Activated T-cell treated with anti-CD3 and anti-CD28 coated beads, Interleukin-2, amount 50 U/mL, for 72 hours (primary cell): ENCODE data around the gene SIPA1L3. TPM values are rescaled to one million over a fixed set of nuclear protein-coding genes. Genes with fewer than 3 reads are reported as not detected.

Source experiments
- ATAC-seq, 2 donors: fragments of 150-1000 bp; cut with Tn5 transposase; replicated peaks in 1 of 2; 2 replicates each; pipeline ENCODE4 v1.10.0; 2021; ENCODE audit warnings: moderate library complexity in 2 of 2, mild to moderate bottlenecking in 1 of 2
- DNase-seq, 2 donors: peaks; one replicate each; pipeline ENCODE4 v3.0.0; 2021 to 2022; ENCODE audit warnings: mixed read lengths in 1 of 2
- H3K27ac Mint-ChIP-seq: one replicate; pipeline ENCODE4 v1.8.0; 2022; ENCODE audit warnings: mild to moderate bottlenecking, moderate library complexity, mixed read lengths
- H3K27me3 Mint-ChIP-seq: one replicate; pipeline ENCODE4 v1.8.0; 2022; ENCODE audit warnings: low read depth, mixed read lengths
- H3K36me3 Mint-ChIP-seq, 2 donors: one replicate each; pipeline ENCODE4 v1.8.0; 2022; ENCODE audit warnings: mixed read lengths in 2 of 2, mild to moderate bottlenecking in 1 of 2; ENCODE audit not compliant: insufficient read depth in 2 of 2
- H3K4me1 Mint-ChIP-seq: one replicate; pipeline ENCODE4 v1.8.0; 2022; ENCODE audit warnings: low read depth, mixed read lengths
- H3K4me3 Mint-ChIP-seq, 2 donors: one replicate each; pipeline ENCODE4 v1.8.0; 2022; ENCODE audit warnings: mild to moderate bottlenecking in 2 of 2, mixed read lengths in 2 of 2, moderate library complexity in 2 of 2
- H3K9me3 Mint-ChIP-seq, 2 donors: one replicate each; pipeline ENCODE4 v1.8.0; 2022; ENCODE audit warnings: mixed read lengths in 2 of 2
- total RNA-seq, 2 donors: library from RNA; stranded (reverse); gene quantifications; one replicate each; pipeline ENCODE4 v1.2.3, GENCODE V29; 2022

Gene SIPA1L3
- total RNA-seq, 2 donors from 2014 or later = 12.8 TPM

DNA sequence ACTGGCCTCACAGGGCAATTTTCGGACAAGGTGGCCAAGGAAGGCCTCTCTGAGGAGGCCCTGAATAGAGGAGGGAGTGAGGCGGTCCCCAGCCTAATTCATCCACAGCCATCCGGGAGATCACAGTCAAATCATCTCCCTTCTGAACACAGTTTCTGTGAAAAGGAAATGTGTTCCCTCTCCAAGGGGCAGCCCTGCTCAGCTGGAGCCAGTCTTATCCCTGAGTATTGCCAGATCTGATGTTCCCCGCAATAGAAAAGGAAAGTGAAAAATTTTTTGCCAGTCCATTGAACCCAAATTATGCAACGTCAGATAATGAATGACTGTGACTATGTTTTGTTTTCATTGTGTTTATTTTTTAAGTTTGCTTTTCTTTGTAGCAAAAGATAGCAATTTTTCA is 125.9 kb downstream of the SIPA1L3 start:
- peaks cover 0 to 2% of the 10 kb centered on the region in 2 donors for H3K36me3 Mint-ChIP-seq
- no peak for DNase-seq
- no peak for ATAC-seq
- H3K27ac Mint-ChIP-seq = no peak overlapping the region
- H3K4me1 Mint-ChIP-seq = peaks cover 6% of the 10 kb centered on the region
- no peaks in the 10 kb centered on the region for H3K9me3 Mint-ChIP-seq
- H3K27me3 Mint-ChIP-seq = no peaks in the 10 kb centered on the region
- H3K4me3 Mint-ChIP-seq = no peak overlapping the region

DNA sequence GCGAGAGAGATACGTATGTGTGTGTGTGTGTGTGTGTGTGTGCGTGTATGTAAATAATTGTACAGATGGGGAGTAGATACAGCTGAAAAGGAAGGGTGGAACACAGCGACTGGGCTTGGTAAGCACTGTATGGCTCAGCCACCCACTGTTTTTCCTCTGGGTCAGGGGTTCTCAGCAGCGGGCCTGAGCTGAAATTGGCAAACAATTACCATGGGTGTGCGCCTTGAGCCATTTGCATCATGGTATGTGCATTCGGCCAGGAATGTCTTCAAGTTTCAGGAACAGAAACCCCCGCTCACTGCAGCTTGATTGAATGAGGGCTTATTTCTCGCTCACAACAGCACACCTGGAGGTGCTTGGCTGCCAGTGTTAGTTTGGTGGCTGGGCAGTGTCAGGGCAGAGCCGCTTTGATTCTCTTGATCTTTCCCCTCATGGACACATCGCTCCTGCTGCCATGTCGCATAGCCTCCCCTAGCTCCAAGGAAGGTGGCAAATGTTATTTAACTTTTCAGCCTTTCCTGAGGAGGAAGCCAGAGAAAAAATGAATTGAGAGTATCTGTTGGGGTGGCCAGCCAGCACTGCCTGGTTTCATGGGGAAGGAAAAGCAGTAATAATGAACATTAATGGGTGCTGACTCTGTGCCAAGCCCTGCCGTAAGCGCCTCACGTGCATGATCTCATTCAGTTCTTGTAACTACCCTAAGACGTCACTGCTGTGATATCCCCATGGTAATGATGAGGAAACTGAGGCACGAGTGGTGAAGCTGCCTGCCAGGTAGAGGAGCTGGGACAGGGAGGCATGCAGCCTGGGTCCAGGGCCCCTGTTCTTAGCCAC is 126.9 kb downstream of the SIPA1L3 start:
- Mint-ChIP-seq H3K27ac (no peak overlapping the region), H3K9me3 (no peaks in the 10 kb centered on the region), H3K4me1 (peaks cover 6% of the 10 kb centered on the region), H3K36me3 (peaks cover 0 to 2% of the 10 kb centered on the region in 2 donors), H3K4me3 (no peak overlapping the region), H3K27me3 (no peaks in the 10 kb centered on the region)
- DNase-seq = no peak
- no peak for ATAC-seq

DNA sequence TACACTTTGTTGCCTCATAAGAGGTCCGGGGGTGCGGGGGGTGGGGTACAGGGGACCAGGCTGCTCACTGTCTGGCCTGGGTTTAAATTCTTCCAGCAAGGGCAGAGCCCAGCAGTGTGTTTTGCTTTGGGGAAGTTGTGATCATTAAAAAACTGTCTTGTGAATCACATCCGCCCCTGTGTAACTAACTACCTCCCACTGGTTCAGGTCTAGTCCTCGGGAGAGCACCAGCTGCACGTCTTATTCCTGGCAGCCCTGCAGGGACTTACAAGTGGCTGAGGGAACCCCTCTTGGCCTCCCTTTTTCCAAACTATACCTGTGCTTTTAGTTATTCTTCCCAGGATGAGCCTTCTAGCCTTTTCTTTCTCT is 127.5 kb downstream of the SIPA1L3 start:
- Mint-ChIP-seq H3K27me3 (no peaks in the 10 kb centered on the region), H3K4me1 (peaks cover 6% of the 10 kb centered on the region), H3K27ac (no peak overlapping the region), H3K9me3 (no peaks in the 10 kb centered on the region), H3K36me3 (peaks cover 0 to 2% of the 10 kb centered on the region in 2 donors), H3K4me3 (no peak overlapping the region)
- ATAC-seq = no peak
- DNase-seq = no peak

DNA sequence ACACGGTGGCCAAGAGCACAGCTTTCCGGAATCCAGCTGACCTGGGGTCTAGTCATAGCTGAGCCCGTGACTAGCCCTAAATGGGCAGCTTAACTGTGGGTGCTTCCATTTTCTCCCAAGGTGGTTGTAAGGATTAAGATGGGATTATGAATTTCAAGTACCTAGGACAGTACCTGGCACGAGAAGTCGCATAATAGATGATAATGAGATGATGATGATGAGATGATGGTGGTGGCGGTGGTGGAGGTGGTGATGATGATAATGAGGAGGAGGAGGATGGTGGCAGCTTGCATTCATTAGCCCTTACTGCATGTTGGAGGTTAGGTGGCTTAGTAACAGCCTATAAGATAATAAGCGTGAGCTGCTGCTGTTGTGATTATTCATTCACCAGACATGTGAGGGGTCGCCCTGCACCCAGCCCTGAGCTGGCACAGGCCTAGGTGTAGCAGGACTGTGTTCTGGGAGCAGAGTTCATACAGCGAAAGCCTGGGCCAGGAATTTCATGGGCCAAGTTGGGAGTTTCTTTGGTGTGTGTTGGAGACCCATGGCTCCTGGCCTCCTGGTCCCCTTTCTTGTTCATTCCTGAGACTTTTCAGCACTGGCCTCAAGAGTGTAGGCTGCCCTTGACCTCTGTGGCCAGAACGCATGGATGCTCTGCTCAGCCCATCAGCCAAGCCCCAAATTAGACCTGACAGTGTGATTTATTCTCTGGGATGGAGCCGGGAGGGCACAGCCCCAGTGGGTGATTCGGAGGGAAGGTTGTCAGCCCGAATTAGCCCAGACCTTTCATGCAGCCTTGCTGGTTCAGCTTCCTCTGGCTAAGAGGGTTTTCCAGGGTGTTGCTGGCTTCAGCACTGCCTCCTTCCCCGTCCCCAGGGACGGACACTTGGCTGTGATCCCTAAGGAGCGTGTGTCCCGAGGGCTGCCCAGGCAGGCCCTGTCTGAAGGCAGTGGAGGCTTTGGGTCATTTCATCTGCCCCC is 128.8 kb downstream of the SIPA1L3 start:
- no peaks in the 10 kb centered on the region for H3K27me3 Mint-ChIP-seq
- peaks cover 0 to 2% of the 10 kb centered on the region in 2 donors for H3K36me3 Mint-ChIP-seq
- ATAC-seq = no peak
- DNase-seq = no peak
- no peak overlapping the region for H3K4me3 Mint-ChIP-seq
- peaks cover 6% of the 10 kb centered on the region for H3K4me1 Mint-ChIP-seq
- H3K9me3 Mint-ChIP-seq = no peaks in the 10 kb centered on the region
- H3K27ac Mint-ChIP-seq = no peak overlapping the region

DNA sequence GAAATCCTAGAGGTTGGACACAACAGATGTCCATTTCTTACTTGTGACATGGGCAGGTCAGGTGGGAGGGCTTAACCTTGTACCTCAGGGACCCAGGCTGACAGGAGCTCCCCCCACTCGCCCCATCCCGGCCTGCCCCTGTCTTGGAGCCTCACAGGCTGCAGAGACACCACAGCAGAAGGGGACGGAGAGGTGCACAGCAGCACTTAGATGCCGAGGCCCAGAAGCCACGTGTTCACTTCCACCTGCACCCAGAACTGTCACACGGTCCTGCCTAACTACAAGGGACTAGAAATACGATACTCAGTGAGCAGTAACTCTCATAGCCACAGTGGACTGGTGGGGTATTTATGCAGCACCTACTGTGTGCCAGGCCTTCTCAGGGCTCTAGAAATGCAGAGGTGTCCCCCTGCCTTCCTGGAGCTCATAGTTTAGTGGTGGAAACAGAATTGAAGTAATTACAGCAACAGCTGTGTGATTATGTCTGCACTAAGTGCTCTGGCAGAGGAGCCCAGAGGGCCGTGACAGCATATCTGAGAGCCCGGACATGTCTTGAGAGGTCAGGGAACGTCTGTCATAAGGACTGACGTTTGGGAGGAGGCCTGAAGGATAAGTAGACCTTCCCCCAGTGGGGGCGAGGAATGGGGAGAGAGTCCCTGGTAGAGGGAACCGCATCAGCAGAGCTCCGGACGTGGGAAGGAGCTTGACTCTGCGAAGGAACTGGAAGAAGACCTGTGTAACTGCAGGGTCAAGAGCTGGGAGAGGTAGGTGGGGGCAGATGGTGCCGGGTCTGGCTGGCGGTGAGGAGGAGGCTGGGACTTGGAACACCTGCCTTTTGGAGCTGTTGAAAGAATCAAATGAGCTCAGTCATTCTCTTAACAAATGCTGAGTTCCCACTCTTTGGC is 130.0 kb downstream of the SIPA1L3 start:
- peaks cover under 1 to 1% of the 10 kb centered on the region in 2 donors for H3K36me3 Mint-ChIP-seq
- H3K4me1 Mint-ChIP-seq = peaks cover 6% of the 10 kb centered on the region
- DNase-seq = no peak
- no peaks in the 10 kb centered on the region for H3K27me3 Mint-ChIP-seq
- no peaks in the 10 kb centered on the region for H3K9me3 Mint-ChIP-seq
- ATAC-seq = no peak
- no peak overlapping the region for H3K4me3 Mint-ChIP-seq
- H3K27ac Mint-ChIP-seq = peak overlapping the region; percentile 8

DNA sequence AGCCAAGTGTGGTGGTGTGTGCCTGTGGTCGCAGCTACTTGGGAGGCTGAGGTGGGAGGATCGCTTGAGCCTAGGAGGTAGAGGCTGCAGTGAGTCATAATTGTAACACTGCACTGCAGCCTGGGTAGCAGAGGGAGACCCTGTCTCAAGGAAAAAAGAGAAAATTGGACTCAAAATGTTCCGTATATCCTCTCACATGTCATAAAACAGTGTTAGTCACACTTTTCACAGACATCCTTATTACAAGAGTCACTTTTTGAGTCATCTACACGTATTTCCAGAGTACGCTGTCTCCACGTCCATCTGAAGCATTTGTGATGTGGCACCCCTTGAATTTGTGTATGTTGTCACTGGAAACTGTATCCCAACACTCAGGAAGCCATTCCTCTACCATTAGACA is 133.0 kb downstream of the SIPA1L3 start:
- H3K36me3 Mint-ChIP-seq = peaks cover 1 to 3% of the 10 kb centered on the region in 2 donors
- H3K4me1 Mint-ChIP-seq = peaks cover 5% of the 10 kb centered on the region
- no peak overlapping the region for H3K4me3 Mint-ChIP-seq
- DNase-seq (no peak), ATAC-seq (peak; percentile 46 to 82)
- H3K27me3 Mint-ChIP-seq = no peaks in the 10 kb centered on the region
- no peak overlapping the region for H3K27ac Mint-ChIP-seq
- no peaks in the 10 kb centered on the region for H3K9me3 Mint-ChIP-seq

DNA sequence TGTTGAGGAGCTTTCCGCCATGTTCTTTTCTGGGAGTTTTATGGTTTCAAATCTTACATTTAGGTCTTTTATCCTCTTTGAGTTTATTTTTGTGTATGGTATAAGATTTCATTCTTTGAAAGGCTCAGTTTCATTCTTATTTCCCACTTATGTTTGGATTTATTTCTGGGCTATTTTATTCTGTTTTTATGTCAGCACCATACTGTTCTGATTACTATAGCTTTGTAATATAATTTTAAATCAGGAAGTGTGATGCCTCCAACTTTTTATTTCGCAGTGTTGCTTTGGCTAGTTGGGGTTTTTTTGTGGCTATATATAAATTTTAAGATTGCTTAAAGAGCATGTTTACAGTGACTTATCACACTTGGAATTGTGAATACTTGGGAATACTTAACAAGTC is 135.1 kb downstream of the SIPA1L3 start:
- peaks cover 1 to 3% of the 10 kb centered on the region in 2 donors for H3K36me3 Mint-ChIP-seq
- H3K27me3 Mint-ChIP-seq = no peaks in the 10 kb centered on the region

DNA sequence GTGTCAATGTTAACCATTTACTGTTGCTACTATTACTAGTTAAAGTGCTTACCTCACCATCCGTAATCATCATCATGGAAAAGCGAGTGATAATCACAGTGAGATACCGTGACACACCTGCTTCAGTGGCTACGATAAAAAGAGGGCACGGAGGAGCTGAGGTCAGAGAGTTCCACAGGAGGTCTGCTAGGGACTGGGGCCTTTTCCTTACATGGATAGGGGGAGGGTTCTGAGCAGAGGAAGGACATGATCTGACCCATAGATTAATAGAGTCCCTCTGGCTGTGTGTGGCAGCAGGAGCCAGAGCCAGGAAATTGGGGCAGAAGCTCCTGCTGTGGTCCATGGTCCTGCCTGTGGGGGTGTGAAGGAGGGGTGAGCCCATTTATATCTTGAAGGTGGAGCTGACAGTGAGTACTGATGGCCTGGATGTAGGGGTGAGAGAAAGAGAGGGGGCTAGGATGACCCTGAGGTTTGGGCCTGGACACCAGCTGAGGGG is 136.7 kb downstream of the SIPA1L3 start:
- DNase-seq (no peak), ATAC-seq (no peak)
- H3K9me3 Mint-ChIP-seq = no peaks in the 10 kb centered on the region
- no peaks in the 10 kb centered on the region for H3K27me3 Mint-ChIP-seq
- peaks cover 1 to 3% of the 10 kb centered on the region in 2 donors for H3K36me3 Mint-ChIP-seq
- H3K4me3 Mint-ChIP-seq = no peak overlapping the region
- no peak overlapping the region for H3K27ac Mint-ChIP-seq
- peaks cover 40% of the 10 kb centered on the region for H3K4me1 Mint-ChIP-seq

More for the DNA sequence above, 135.1 kb downstream of the SIPA1L3 start:
- DNase-seq = no peak
- Mint-ChIP-seq H3K4me1 (peaks cover 25% of the 10 kb centered on the region), H3K27ac (no peak overlapping the region), H3K4me3 (no peak overlapping the region), H3K9me3 (no peaks in the 10 kb centered on the region)
- no peak for ATAC-seq

DNA sequence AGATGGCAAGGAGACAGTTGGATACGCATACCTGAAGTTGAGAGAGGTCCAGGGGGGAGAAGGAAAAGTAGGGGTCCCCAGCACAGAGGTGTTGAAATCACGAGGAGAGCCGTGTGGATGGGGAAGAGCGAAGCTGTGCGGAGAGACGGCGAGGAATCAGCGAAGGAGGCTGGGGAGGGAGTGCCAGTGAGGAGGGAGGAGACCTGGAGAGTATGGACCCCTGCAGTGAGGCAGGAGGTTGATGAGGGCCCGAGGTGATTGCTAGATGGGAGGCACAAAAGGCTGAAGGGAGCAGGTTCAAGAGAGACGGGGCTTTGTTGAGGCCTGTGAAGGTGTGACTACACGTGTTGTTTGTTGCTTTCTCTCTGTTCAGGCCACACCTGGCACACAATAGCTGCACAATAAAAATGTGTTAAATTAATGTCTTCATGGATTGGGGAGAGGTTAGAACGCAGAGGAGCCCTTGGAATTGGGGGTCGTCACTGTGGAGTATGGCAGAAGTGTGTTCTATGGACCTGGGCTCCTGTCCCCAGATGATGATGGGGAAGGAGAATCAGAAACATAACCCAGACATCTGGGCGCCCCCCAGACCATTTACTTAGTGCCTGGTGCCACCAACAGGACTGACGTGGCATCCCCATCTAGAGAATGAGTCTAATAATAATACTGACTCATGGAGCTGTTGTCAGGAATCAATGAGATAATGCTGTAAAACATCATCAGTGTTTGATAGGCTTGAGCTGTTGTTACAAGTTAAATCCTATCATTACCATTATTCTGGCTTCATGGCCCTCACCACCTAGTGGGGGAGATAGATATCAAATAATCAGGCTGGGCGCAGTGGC is 137.5 kb downstream of the SIPA1L3 start:
- peaks cover 1 to 3% of the 10 kb centered on the region in 2 donors for H3K36me3 Mint-ChIP-seq
- H3K27ac Mint-ChIP-seq = no peak overlapping the region

DNA sequence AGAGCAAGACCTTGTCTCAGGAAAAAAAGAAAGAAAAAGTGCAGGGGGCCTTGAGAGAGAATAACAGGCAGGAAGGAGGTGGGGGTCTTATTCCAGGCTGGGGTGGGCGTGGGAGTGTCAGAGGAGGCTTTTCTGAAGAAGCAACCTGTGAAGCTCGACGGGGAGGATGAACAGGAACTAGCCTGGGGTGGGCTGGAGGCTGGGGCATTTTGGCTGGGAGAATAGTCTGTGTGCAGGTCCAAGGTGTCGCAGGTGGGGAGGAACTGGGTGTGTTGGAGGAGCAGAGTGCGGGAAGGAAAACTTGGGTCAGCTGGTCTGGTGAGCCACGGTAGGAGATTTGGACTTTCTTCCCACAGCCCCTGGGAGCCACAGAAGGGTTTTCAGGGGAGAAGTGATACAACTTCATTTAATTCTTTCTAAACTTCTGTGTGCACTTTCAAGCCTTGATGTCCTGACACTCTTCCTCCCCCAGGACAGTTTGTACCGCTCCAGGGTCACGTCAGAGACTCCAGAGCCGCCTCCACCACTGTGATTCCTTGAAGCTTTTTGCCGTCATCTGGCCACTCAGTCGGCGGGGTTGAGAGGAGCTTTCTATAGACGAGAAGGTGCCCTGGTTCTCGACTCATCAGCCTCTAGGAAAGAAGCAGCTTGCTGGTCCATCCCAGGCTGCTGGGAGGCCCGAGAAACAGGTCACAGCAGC is 138.7 kb downstream of the SIPA1L3 start:
- no peak for DNase-seq
- no peak for ATAC-seq
- Mint-ChIP-seq H3K9me3 (no peaks in the 10 kb centered on the region), H3K4me1 (peaks cover 53% of the 10 kb centered on the region), H3K36me3 (peaks cover 1 to 3% of the 10 kb centered on the region in 2 donors), H3K27me3 (no peaks in the 10 kb centered on the region), H3K4me3 (peak overlapping the region in 1 of 2 donors; percentile 10), H3K27ac (no peak overlapping the region)

More for the DNA sequence above, 137.5 kb downstream of the SIPA1L3 start:
- Mint-ChIP-seq H3K27me3 (no peaks in the 10 kb centered on the region), H3K4me3 (no peak overlapping the region), H3K9me3 (no peaks in the 10 kb centered on the region), H3K4me1 (peaks cover 48% of the 10 kb centered on the region)
- ATAC-seq = no peak
- no peak for DNase-seq

DNA sequence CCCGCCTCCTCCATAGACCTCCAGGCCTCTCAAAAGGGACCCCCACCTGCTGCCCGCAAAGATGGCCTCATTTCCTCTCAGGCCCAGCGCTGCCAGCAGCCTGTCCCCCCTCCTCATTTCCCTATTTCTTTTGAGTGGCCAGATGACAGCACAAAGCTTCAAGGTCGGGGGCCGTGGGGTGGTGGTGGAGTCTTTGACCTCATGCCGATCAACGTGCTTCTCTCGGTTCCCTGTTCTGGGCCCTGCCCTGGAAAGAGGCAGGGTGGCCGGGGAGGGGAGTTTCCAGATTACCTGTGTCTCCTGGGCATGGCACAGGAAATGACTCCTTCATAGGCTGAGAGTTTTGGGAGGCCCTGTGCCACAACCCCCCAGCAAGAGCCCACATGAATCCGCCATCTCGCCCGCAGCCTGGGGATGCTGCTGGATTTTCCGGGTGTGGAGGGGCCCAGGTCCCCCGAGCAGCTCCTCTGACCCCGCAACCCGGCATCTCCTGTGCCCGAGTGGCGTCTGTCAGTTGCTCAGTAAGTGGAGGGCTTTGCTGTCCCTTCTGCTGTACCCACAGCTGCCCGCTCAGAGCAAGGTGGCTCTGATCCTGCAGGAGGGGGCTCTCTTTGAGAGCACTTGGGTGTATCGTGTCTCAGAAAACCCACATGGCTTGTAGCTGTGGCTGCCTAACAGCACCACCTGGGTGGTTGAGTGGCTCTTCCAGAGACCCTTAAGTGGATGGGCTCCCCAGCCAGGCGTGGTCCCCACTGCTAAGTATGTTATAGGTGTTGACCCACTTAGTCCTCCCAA is 139.4 kb downstream of the SIPA1L3 start:
- Mint-ChIP-seq H3K4me3 (no peak overlapping the region), H3K27me3 (no peaks in the 10 kb centered on the region), H3K27ac (no peak overlapping the region), H3K36me3 (peaks cover 1 to 3% of the 10 kb centered on the region in 2 donors), H3K9me3 (no peaks in the 10 kb centered on the region), H3K4me1 (peaks cover 53% of the 10 kb centered on the region)
- DNase-seq (no peak), ATAC-seq (no peak)
